ENCODE measurements around the gene TSR3. TPM values are rescaled to one million over a fixed set of nuclear protein-coding genes. Genes with fewer than 3 reads are reported as not detected.
A peak's percentile ranks its signal among the peaks of the same experiment; 100 is the strongest.

The TSR3 gene
- total RNA-seq, 6 donors from 2014 or later: 55.6 to 74.5 (median 65.1) TPM

DNA sequence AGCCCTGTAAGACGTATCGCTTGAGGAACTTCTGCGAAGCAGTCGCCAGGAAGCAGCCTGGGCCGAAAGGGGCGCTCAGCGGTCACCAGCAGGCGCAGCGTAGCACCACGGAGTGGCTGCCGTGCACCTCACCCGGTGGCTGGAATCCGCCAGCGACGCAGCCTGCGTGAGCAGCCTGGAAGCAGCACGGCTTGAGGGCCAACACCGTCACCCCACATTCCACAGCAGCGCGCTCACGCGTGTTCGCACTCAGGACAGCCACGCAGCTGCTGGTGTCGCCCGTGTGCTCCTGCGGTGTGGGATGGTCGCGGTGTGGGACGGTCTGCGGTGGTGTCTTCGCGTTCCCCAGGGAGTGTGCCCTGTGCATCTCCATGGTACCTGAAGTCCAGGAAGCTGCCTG, 32.6 kb downstream of the TSR3 start:
- 90 to 95% methylated on average over 29 to 33 of the region's 33 CpGs for WGBS, 2 donors
- no peak for ATAC-seq (ENCODE audit: low FRiP score in 2 of 2)
- no peak overlapping the region for H3K27ac ChIP-seq
- peaks cover 0 to 6% (median 0%) of the 10 kb centered on the region in 4 donors for H3K4me1 ChIP-seq
- no peaks in the 10 kb centered on the region for H3K9me3 ChIP-seq
- no peaks in the 10 kb centered on the region for H3K27me3 ChIP-seq
- peaks cover 50 to 95% (median 88%) of the 10 kb centered on the region in 4 donors for H3K36me3 ChIP-seq
- no peak overlapping the region for H3K4me3 ChIP-seq
- no peak for TF ChIP-seq POLR2A (IDR thresholded peaks at IDR 0.05)
- TF ChIP-seq POLR2AphosphoS5 (IDR thresholded peaks at IDR 0.05): no peak
- TF ChIP-seq EP300 (IDR thresholded peaks at IDR 0.05): no peak
- TF ChIP-seq, protein P1, sequence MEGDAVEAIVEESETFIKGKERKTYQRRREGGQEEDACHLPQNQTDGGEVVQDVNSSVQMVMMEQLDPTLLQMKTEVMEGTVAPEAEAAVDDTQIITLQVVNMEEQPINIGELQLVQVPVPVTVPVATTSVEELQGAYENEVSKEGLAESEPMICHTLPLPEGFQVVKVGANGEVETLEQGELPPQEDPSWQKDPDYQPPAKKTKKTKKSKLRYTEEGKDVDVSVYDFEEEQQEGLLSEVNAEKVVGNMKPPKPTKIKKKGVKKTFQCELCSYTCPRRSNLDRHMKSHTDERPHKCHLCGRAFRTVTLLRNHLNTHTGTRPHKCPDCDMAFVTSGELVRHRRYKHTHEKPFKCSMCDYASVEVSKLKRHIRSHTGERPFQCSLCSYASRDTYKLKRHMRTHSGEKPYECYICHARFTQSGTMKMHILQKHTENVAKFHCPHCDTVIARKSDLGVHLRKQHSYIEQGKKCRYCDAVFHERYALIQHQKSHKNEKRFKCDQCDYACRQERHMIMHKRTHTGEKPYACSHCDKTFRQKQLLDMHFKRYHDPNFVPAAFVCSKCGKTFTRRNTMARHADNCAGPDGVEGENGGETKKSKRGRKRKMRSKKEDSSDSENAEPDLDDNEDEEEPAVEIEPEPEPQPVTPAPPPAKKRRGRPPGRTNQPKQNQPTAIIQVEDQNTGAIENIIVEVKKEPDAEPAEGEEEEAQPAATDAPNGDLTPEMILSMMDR (IDR thresholded peaks at IDR 0.05): no peak
- DNase-seq: peak in 1 of 2 donors; percentile 72

DNA sequence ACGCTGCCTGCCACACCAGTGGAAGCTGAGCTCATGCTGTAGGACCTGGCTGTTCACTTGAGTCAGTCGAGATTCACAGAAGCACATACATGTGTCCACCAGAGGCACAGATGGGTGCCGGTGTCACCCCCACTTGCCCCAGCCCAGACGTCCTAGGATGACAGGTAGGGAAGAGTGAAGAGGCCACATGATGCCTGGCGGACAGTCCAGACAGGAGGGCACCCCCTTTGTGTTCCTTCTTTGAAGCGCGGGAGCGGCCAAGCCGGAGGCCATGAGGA, 33.5 kb downstream of the TSR3 start:
- H3K36me3 ChIP-seq: peaks cover 50 to 93% (median 86%) of the 10 kb centered on the region in 4 donors
- no peak for ATAC-seq (ENCODE audit: low FRiP score in 2 of 2)

GRCh38 chr16:1317479-1318267, 34.0 kb downstream of the TSR3 start:
- ATAC-seq (ENCODE audit: low FRiP score in 2 of 2) (no peak), DNase-seq (peak in 1 of 2 donors; percentile 72)
- Histone ChIP-seq H3K4me3 (no peak overlapping the region), H3K27ac (no peak overlapping the region), H3K27me3 (no peaks in the 10 kb centered on the region), H3K36me3 (peaks cover 50 to 94% (median 85%) of the 10 kb centered on the region in 4 donors), H3K4me1 (peaks cover 7 to 12% (median 8%) of the 10 kb centered on the region in 4 donors), H3K9me3 (no peaks in the 10 kb centered on the region)
- WGBS, 2 donors: 90 to 93% methylated on average over 27 to 32 of the region's 32 CpGs
- TF ChIP-seq POLR2AphosphoS5 (IDR thresholded peaks at IDR 0.05) (no peak), EP300 (IDR thresholded peaks at IDR 0.05) (no peak), POLR2A (IDR thresholded peaks at IDR 0.05) (no peak)
- TF ChIP-seq, protein P1 (IDR thresholded peaks at IDR 0.05): no peak

More for the DNA sequence above, 33.5 kb downstream of the TSR3 start:
- Histone ChIP-seq H3K4me1 (peaks cover 4 to 7% (median 4%) of the 10 kb centered on the region in 4 donors), H3K27ac (no peak overlapping the region), H3K4me3 (no peak overlapping the region), H3K9me3 (no peaks in the 10 kb centered on the region), H3K27me3 (no peaks in the 10 kb centered on the region)
- no peak for DNase-seq
- 81 to 82% methylated on average over 6 to 9 of the region's 9 CpGs for WGBS, 2 donors
- no peak for TF ChIP-seq POLR2AphosphoS5 (IDR thresholded peaks at IDR 0.05)
- TF ChIP-seq EP300 (IDR thresholded peaks at IDR 0.05): no peak
- TF ChIP-seq, protein P1 (IDR thresholded peaks at IDR 0.05): no peak
- no peak for TF ChIP-seq POLR2A (IDR thresholded peaks at IDR 0.05)

- peaks cover 23 to 29% (median 24%) of the 10 kb centered on the region in 4 donors for H3K4me1 ChIP-seq
- no peak overlapping the region for H3K27ac ChIP-seq
- no peaks in the 10 kb centered on the region for H3K9me3 ChIP-seq
- 82 to 93% methylated on average over 14 of the region's 14 CpGs for WGBS, 2 donors
- H3K27me3 ChIP-seq: no peaks in the 10 kb centered on the region
- DNase-seq (peak in 1 of 2 donors; percentile 52), ATAC-seq (ENCODE audit: low FRiP score in 2 of 2) (no peak)
- TF ChIP-seq EP300 (IDR thresholded peaks at IDR 0.05) (no peak), POLR2A (IDR thresholded peaks at IDR 0.05) (no peak), POLR2AphosphoS5 (IDR thresholded peaks at IDR 0.05) (no peak)
- TF ChIP-seq, protein P1 (IDR thresholded peaks at IDR 0.05): no peak
- peaks cover 46 to 85% (median 79%) of the 10 kb centered on the region in 4 donors for H3K36me3 ChIP-seq
- H3K4me3 ChIP-seq: no peak overlapping the region
Measured at GRCh38 chr16:1316033-1316405, 35.7 kb downstream of the TSR3 start.

Data from upper lobe of left lung (tissue), 6 donors.